PFSK-1 (cell line): ENCODE measurements around the gene GGA1.

ENCODE experiments used
- POLR2AphosphoS5 ChIP-seq: IDR thresholded peaks from 2 replicates; pipeline ENCODE4 v1.6.1; 2012; ENCODE audit warnings: low read depth, mild to moderate bottlenecking, control low read depth, low read length, moderate library complexity
- REST ChIP-seq, 2 experiments: IDR thresholded peaks; 2 replicates each; pipeline versions ENCODE4 v1.6.1 to v1.8.0; 2011 to 2012; ENCODE audit warnings: low read depth in 2 of 2, low read length in 2 of 2, control low read depth in 1 of 2, inconsistent platforms in 1 of 2, mild to moderate bottlenecking in 1 of 2, moderate library complexity in 1 of 2; ENCODE audit not compliant: insufficient read depth in 1 of 2

DNA sequence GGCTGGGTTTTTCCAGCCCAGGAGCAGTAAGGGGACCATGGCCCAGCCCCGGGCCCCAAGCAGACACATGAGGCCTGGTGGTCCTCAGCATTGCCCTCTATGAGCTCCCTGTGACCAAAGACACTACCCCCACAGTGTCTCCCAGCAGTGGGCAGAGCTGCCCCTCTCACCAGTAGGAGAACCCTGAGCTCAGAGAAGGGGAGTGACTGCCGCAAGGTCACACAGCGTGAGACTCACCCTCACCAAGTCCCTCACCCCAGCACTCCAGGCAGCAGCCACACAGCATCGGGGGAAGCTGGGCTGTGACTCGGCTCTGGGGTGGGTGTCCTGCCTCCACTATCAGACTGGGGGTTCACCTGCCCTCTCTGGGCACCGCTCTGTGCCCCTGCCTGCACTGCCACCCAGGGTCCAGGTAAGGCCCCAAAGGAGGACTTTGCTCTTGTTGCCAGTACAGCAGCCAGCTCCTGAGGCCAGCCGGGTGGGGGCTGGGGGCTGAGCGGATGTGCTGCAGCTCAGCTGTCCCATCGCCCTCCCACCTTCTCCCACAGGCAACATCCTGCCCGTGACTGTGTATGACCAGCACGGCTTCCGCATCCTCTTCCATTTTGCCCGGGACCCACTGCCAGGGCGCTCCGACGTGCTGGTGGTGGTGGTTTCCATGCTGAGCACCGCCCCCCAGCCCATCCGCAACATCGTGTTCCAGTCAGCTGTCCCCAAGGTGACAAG is 23.0 kb downstream of the GGA1 start:
- TF ChIP-seq POLR2AphosphoS5: no peak
- TF ChIP-seq REST (IDR thresholded peaks at IDR 0.05; ENCODE audit: insufficient read depth in 1 of 2, low read depth in 2 of 2, low read length in 2 of 2): no peak
